NCI-H2196 treated with DMSO at 0.1 percent for 48 hours (cell line): ENCODE measurements around the gene GRAMD1B.

Experiments used
- DNase-seq: peaks from one replicate; lab custom pipeline; 2025; ENCODE audit not compliant: unreplicated experiment; lab: John Stamatoyannopoulos, UW

The GRAMD1B gene

GRCh38 chr11:123429913-123430720, at the start of gene GRAMD1B:
Gene GRAMD1B, plus strand, starts transcription at chr11:123430269. Its CDS starts 524 bp downstream, at chr11:123430793.
- DNase-seq: peak; percentile 41

GRCh38 chr11:123381149-123381548, 48.9 kb upstream of the GRAMD1B start:
- DNase-seq: no peak

GRCh38 chr11:123381817-123382554, 48.1 kb upstream of the GRAMD1B start:
- DNase-seq: no peak

GRCh38 chr11:123382555-123383074, 47.5 kb upstream of the GRAMD1B start:
- no peak for DNase-seq

- no peak for DNase-seq
Measured at GRCh38 chr11:123384116-123384515, 46.0 kb upstream of the GRAMD1B start.

- DNase-seq: no peak
Measured at GRCh38 chr11:123386796-123387510, 43.1 kb upstream of the GRAMD1B start.

GRCh38 chr11:123388640-123389039, 41.4 kb upstream of the GRAMD1B start:
- DNase-seq: no peak

GRCh38 chr11:123390146-123390545, 39.9 kb upstream of the GRAMD1B start:
- no peak for DNase-seq

GRCh38 chr11:123391646-123392348, 38.3 kb upstream of the GRAMD1B start:
- DNase-seq: no peak

GRCh38 chr11:123392431-123392830, 37.6 kb upstream of the GRAMD1B start:
- DNase-seq: no peak

GRCh38 chr11:123392844-123393243, 37.2 kb upstream of the GRAMD1B start:
- no peak for DNase-seq

GRCh38 chr11:123393312-123393927, 36.6 kb upstream of the GRAMD1B start:
- no peak for DNase-seq

- DNase-seq: no peak
Measured at GRCh38 chr11:123404676-123405075, 25.4 kb upstream of the GRAMD1B start.

- DNase-seq: no peak
Measured at GRCh38 chr11:123405123-123405592, 24.9 kb upstream of the GRAMD1B start.

- no peak for DNase-seq
Measured at GRCh38 chr11:123406441-123407129, 23.5 kb upstream of the GRAMD1B start.

GRCh38 chr11:123407130-123407995, 22.7 kb upstream of the GRAMD1B start:
- peak; percentile 79 for DNase-seq

GRCh38 chr11:123407996-123408597, 22.0 kb upstream of the GRAMD1B start:
- no peak for DNase-seq
